GM19025 (cell line): ENCODE results near the gene GSK3A.

Experiments
- ATAC-seq: cut with Tn5 transposase; IDR thresholded peaks from one replicate; pipeline ENCODE4 v1.9.1; 2021; ENCODE audit warnings: mild to moderate bottlenecking, low read depth, moderate library complexity; ENCODE audit not compliant: unreplicated experiment

GSK3A gene

GRCh38 chr19:42242512-42243409 is at the start of gene GSK3A:
Gene GSK3A (minus strand): TSS chr19:42242602. CDS start chr19:42242465, 137 bp downstream.
- ATAC-seq = peak; percentile 60

GRCh38 chr19:42291435-42291810 is 49.0 kb upstream of the GSK3A start:
- ATAC-seq = no peak

- no peak for ATAC-seq
Measured at GRCh38 chr19:42290523-42291434, 48.4 kb upstream of the GSK3A start.

- ATAC-seq = no peak
Measured at GRCh38 chr19:42290136-42290522, 47.7 kb upstream of the GSK3A start.

GRCh38 chr19:42289556-42290041 is 47.2 kb upstream of the GSK3A start:
- no peak for ATAC-seq

GRCh38 chr19:42288881-42289555 is 46.6 kb upstream of the GSK3A start:
- no peak for ATAC-seq

GRCh38 chr19:42288387-42288786 is 46.0 kb upstream of the GSK3A start:
- no peak for ATAC-seq

GRCh38 chr19:42287827-42288107 is 45.4 kb upstream of the GSK3A start:
- no peak for ATAC-seq

- ATAC-seq = no peak
Measured at GRCh38 chr19:42287017-42287826, 44.8 kb upstream of the GSK3A start.

GRCh38 chr19:42286349-42287016 is 44.1 kb upstream of the GSK3A start:
- ATAC-seq = no peak

GRCh38 chr19:42285988-42286348 is 43.6 kb upstream of the GSK3A start:
- no peak for ATAC-seq

- ATAC-seq = no peak
Measured at GRCh38 chr19:42285541-42285941, 43.1 kb upstream of the GSK3A start.

- ATAC-seq = no peak
Measured at GRCh38 chr19:42284591-42285341, 42.4 kb upstream of the GSK3A start.

GRCh38 chr19:42284066-42284501 is 41.7 kb upstream of the GSK3A start:
- ATAC-seq = peak; percentile 41

GRCh38 chr19:42283188-42284065 is 41.0 kb upstream of the GSK3A start:
- peak; percentile 48 for ATAC-seq

- no peak for ATAC-seq
Measured at GRCh38 chr19:42282819-42283187, 40.4 kb upstream of the GSK3A start.

GRCh38 chr19:42281827-42282762 is 39.7 kb upstream of the GSK3A start:
- no peak for ATAC-seq
